GM18873 (cell line): Measurements from ENCODE around the gene KHDC4.
"Not testable (repeated sequence)": the region's sequence is repeated elsewhere in the genome, so short reads cannot be mapped to it uniquely, and the experiment has no call there.

Experiments
- ATAC-seq: cut with Tn5 transposase; IDR thresholded peaks from one replicate; pipeline ENCODE4 v1.9.1; 2021; ENCODE audit warnings: mild to moderate bottlenecking, moderate library complexity, moderate number of reproducible peaks; ENCODE audit not compliant: unreplicated experiment, low FRiP score

The KHDC4 gene

GRCh38 chr1:155911156-155912055, 22.8 kb downstream of the KHDC4 start, which contains the start of gene RIT1:
RIT1 (minus strand) TSS chr1:155911349; CDS start chr1:155910761, 588 bp downstream.
- ATAC-seq: peak; percentile 76

- no peak for ATAC-seq
Observed at GRCh38 chr1:155910621-155911121, 23.5 kb downstream of the KHDC4 start.

GRCh38 chr1:155909894-155910293, 24.3 kb downstream of the KHDC4 start:
- no peak for ATAC-seq

GRCh38 chr1:155904261-155904660, 30.0 kb downstream of the KHDC4 start:
- ATAC-seq: no peak

GRCh38 chr1:155900161-155900560, 34.1 kb downstream of the KHDC4 start:
- no peak for ATAC-seq

GRCh38 chr1:155899683-155900082, 34.5 kb downstream of the KHDC4 start:
- ATAC-seq: no peak

- ATAC-seq: no peak
Observed at GRCh38 chr1:155898888-155899287, 35.3 kb downstream of the KHDC4 start.

GRCh38 chr1:155897746-155898145, 36.5 kb downstream of the KHDC4 start:
- ATAC-seq: no peak

- ATAC-seq: not testable (repeated sequence)
Observed at GRCh38 chr1:155896476-155896875, 37.7 kb downstream of the KHDC4 start.

GRCh38 chr1:155895617-155896016, 38.6 kb downstream of the KHDC4 start:
- ATAC-seq: not testable (repeated sequence)

GRCh38 chr1:155893389-155894142, 40.6 kb downstream of the KHDC4 start:
- ATAC-seq: no peak

- no peak for ATAC-seq
Observed at GRCh38 chr1:155892796-155893195, 41.4 kb downstream of the KHDC4 start.

- no peak for ATAC-seq
Observed at GRCh38 chr1:155890251-155890650, 44.0 kb downstream of the KHDC4 start.

- ATAC-seq: no peak
Observed at GRCh38 chr1:155889566-155889965, 44.6 kb downstream of the KHDC4 start.

- ATAC-seq: no peak
Observed at GRCh38 chr1:155888481-155888880, 45.7 kb downstream of the KHDC4 start.

- ATAC-seq: no peak
Observed at GRCh38 chr1:155884982-155885381, 49.2 kb downstream of the KHDC4 start.

GRCh38 chr1:155884031-155884960, 49.9 kb downstream of the KHDC4 start:
- ATAC-seq: no peak

- ATAC-seq: no peak
Observed at GRCh38 chr1:155882766-155883165, 51.4 kb downstream of the KHDC4 start.

GRCh38 chr1:155882235-155882634, 52.0 kb downstream of the KHDC4 start:
- no peak for ATAC-seq

- ATAC-seq: no peak
Observed at GRCh38 chr1:155880950-155881349, 53.3 kb downstream of the KHDC4 start.
